GM18858 (cell line): ENCODE results near the gene FOXP2.
"Not testable (repeated sequence)": the region's sequence is repeated elsewhere in the genome, so short reads cannot be mapped to it uniquely, and the experiment has no call there.

ENCODE experiments used
- ATAC-seq: cut with Tn5 transposase; IDR thresholded peaks from one replicate; pipeline ENCODE4 v1.9.1; 2021; ENCODE audit not compliant: unreplicated experiment

The FOXP2 gene

DNA sequence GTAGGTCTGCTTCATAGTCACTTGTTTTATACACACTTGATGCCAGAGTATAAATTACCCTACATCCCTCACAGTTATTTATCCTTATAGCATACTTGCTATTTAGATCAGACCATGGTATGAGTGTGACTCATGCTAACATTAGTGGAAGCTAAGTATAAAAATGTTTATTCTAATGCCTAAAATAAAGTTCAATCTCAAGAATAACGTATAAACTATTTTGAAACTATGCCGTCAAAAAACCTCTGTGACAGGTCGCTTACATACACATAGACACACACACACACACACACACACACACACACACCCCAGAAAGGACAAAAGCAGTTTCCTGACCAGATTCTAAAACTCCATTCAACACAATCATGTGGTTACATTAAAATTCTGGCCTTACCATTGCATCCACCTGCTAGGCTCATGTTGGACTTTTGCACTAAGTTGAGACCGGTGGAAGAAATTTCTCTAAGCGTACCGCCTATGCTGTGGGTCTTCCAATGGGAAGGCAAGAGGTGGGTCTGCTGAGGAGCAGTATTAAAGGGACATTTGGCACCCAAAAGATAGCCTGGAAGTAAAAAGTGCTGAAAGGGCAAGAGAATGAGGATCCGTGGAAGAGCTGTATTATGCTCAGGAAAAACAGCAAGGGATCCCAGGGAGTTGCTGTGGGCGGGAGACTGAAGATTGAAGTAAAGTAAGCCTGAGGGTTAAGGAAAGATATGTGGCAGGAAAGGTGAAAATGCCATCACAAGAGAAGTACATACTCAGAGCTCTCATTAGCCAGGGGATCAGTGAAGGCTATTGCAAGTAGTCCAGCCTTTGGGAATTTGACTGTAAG is 5.0 kb downstream of the FOXP2 start:
- no peak for ATAC-seq

DNA sequence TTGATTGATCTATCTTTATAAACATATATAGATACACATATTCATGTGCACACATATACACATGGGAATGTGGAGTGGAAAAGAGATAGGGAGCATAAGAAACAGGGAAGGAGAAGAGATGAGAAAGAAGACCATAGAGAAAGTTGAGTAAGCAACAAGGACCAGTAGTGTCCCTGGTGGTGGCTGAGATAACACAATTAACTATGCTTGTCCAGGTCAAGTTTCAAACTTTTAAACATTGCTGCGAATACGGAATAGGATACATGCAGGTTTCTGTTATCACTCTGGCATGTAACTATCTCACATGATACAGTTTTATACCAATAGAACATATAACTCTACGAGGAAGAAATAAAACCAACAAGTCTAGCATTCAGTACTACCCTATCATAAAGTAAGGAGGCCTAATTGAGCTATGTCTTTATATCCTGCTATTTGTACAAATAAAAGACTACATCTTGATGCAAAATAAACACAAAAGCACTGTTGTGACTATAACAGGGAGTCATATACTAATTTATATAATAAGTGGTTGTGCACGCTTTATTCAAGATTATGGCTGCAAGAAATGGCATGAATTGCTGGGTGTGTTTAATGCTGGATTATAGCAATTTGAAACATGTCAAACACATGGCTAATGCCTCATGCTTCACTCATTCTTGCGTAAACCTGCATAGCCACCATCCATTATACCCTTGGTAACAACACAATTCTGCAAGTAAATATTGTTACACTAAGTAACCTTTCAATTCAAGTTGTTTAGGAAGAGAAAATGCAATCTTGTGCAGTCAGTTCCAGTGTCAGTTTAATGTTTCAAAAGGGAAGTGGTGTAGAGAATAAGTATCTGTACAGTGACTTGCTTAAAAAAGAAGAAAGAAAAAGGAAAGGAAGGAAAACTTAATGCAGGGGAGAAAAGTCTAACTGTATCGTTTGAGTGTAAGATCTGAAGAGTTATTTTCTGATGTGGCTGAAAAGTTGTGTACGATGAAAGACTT is 8.2 kb downstream of the FOXP2 start:
- no peak for ATAC-seq

DNA sequence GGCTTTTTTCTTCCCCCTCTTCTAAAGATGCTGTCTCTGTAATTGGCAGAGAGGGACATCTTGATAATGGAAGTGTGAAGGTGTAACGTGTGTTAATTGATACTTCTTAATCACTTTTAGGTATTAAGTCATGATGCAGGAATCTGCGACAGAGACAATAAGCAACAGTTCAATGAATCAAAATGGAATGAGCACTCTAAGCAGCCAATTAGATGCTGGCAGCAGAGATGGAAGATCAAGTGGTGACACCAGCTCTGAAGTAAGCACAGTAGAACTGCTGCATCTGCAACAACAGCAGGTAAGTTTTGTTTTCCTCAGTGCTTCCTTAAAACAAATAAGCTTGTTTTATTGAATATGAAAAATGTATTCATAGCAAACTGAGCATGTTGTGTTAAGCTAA is 11.8 kb downstream of the FOXP2 start:
- no peak for ATAC-seq

DNA sequence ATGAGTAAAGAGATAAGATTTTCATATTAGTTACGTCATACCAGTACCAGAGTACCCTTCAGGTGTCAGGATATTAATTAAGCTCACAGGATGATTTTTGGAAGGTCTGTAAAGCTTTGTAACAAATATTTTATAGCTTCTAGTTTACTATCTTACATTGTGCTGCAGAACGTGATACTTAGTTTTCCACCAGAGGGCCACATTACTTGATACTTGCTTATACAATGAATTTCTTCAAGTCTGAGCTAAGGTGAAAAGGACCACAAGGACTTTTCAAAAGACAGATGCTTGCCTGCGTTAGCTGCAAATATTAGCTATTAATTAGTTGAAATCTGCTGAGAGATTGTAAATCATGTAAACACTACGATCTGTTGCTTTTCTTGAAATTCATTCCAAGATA is 12.2 kb downstream of the FOXP2 start:
- ATAC-seq: no peak

- no peak for ATAC-seq
Measured at GRCh38 chr7:114428211-114428610, 13.6 kb downstream of the FOXP2 start.

DNA sequence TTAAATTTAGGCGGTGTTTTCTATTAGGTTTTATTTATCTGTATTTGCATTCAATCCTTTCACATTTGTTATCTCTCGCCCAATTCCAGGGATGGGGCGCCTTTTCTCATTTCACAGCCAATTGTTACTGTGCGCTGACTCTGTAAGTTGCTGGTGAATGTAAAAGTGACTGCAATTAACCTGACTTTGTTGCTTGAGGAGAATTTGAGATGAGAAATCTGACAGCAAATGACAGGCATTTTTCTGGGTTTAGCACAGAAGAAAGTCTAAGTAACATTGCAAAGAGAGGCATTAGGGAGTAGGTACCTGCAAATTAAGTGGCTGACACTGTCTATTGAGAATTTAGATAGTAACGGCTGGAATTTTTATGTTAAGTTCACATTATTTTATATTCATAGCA is 16.6 kb downstream of the FOXP2 start:
- ATAC-seq: no peak

DNA sequence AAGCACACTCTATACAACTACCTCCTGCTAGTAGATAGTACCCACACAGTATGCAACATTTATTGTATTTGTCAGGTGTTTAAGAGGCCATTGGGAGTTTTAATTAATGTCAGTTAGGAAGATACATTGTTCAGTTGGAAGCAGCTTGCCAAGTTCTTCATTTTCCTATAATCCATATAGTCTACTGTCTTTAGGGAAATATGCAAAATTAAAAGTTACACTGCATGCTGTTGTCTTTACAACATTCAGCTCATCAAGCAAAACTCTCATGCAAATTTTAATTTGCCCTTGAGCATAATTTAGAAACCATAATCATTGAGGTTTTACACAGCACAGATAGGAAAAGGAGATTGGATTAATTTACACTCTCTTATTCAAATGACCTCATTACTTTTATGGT is 17.4 kb downstream of the FOXP2 start:
- no peak for ATAC-seq

DNA sequence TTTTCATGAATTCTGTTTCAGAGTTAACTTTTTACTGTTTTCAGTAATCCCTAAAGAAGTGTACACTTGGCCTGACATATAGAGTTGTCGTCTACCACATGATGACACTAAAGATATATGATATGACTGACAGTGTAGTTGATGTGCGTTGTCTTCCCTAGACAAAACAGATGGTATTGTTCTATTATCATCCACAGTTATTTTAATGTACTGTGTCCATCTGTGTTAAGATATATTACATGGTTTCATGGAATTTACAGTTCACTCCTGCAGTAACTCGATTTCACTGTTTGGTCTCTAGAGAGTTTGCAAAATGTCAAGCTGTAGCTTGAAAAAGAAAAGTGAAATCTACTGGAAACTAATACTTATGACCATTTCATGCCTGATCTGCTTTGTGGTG is 18.1 kb downstream of the FOXP2 start:
- no peak for ATAC-seq

GRCh38 chr7:114439581-114439980 is 25.0 kb downstream of the FOXP2 start:
- ATAC-seq: no peak

DNA sequence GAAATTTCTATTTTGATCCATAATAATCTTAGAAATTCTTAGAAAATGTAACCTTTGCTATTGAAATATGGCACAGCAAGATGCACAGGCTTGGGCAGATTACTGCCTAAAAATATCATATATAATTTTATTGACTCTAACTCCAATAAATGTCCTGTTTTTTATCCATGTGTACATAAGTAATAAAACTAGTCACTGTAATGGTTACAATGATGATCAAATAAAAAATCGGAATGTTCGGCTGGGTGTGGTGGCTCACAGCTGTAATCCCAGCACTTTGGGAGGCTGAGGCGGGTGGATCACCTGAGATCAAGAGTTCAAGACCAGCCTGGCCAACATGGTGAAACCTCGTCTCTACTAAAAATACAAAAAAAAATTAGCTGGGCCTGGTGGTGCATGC is 26.3 kb downstream of the FOXP2 start:
- ATAC-seq: not testable (repeated sequence)

GRCh38 chr7:114444196-114444595 is 29.6 kb downstream of the FOXP2 start:
- ATAC-seq: no peak

DNA sequence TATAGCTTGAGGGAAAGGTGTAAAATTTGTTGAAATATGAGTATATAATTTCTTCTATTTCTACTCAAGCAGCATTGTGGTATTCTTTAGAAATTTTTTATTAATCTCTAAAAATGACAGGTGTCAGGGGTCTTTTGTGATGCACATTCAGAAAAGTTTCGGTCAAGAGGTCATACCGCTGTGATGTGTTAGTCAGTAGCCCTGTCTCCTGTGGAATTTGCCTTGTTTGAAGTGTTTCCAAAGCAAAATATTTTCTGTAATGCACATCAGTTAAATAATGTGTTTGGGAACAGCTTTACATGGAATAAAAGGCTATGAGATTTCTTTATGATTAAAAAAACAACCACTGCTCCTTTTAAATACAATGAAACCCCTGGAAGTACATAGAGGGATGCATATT is 35.8 kb downstream of the FOXP2 start:
- no peak for ATAC-seq

GRCh38 chr7:114459574-114459973 is 45.0 kb downstream of the FOXP2 start:
- no peak for ATAC-seq

DNA sequence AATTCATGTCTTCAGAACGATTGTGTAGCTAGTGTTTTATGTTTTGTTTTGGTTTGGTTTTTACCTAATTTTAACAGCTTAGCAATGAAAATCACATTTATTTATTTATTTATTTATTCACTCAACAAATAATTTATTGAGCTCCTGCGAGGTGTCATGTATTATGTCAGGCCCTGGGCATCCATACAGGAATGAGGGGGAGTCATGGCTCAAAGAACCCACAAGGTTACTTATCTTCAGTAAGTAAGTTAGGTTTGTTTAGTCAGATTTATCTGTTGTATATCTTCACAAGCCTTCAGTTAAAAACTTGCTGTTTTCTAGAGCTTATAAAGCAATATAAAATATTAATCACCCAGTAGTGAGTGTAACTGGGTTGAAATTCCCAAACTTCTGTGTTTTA is 45.4 kb downstream of the FOXP2 start:
- no peak for ATAC-seq

GRCh38 chr7:114466917-114467316 is 52.3 kb downstream of the FOXP2 start:
- ATAC-seq: no peak

- ATAC-seq: no peak
Measured at GRCh38 chr7:114468844-114469243, 54.2 kb downstream of the FOXP2 start.

GRCh38 chr7:114472896-114473512 is 58.4 kb downstream of the FOXP2 start:
- no peak for ATAC-seq

DNA sequence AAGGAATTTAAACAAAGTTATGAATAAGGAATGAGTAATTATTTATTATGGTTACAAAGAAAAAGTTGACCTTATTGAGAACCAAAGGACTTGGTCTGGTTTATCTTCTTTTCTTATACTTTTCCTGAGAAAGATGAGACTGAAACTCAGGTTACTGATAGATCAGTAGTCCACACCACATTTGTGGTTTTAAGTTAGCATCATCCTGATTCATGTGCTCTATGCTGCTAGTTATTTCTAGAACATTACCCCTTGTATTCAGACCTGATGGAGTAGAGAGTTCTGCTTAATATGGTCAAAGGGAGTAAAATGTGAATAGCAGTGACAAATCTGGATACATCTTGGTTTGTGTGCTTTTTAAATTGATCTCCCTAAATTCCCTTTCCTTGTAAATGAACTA is 63.8 kb downstream of the FOXP2 start:
- ATAC-seq: no peak

GRCh38 chr7:114481999-114482398 is 67.4 kb downstream of the FOXP2 start:
- ATAC-seq: no peak

- ATAC-seq: no peak
Measured at GRCh38 chr7:114484226-114484625, 69.6 kb downstream of the FOXP2 start.

- no peak for ATAC-seq
Measured at GRCh38 chr7:114487174-114487573, 72.6 kb downstream of the FOXP2 start.

- ATAC-seq: no peak
Measured at GRCh38 chr7:114488696-114489095, 74.1 kb downstream of the FOXP2 start.
